ENCODE results near the gene HOXA3. TPM values are rescaled to one million over a fixed set of nuclear protein-coding genes. Genes with fewer than 3 reads are reported as not detected.

Gene HOXA3
- total and polyA plus RNA-seq, 2 donors: 9.0 to 11.4 TPM

DNA sequence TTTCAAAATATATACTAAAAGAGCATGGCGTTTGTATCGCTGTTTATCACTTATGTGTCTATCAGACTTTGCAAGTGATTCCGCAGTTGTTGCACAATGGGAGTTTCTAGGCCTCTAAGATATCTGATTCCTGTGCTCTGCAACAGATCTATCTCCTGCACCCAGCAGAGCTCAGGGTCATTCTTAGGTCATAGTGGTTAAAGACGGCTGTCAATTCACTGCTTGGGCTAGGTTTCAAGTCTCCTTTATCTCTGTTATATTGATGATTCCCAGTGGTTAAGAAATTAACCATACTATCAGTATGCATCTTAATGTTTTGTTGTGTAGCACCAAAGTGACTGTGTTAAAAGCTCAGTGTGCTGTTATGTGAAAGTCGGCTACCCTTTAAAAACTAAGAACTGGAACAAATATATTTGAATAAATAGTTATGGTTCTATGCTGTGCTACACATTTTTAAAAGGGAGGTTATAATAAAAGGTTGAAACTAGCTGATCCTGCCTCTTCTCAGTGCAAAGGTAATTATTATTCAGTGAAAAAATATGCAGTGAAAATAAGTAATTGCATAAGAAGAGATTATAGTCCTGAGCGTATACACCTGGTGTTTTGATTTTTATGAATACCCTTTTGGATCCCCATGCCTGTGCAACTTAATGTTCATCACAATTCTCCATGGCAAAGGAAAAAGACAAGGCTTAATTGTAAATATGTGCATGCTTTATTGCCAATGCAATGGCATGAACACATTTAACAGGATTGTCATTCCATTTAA is 80.6 kb downstream of the HOXA3 start:
- H3K27ac ChIP-seq (ENCODE audit: low read depth): no peak overlapping the region
- 65% methylated on average over 6 of the region's 6 CpGs for WGBS
- no peak for DNase-seq (ENCODE audit: extremely low spot score)
- H3K4me3 ChIP-seq (ENCODE audit: low read depth, low read length): no peak overlapping the region
- H3K4me1 ChIP-seq (ENCODE audit: insufficient read depth): no peaks in the 10 kb centered on the region
- H3K36me3 ChIP-seq (ENCODE audit: insufficient read depth): no peaks in the 10 kb centered on the region

DNA sequence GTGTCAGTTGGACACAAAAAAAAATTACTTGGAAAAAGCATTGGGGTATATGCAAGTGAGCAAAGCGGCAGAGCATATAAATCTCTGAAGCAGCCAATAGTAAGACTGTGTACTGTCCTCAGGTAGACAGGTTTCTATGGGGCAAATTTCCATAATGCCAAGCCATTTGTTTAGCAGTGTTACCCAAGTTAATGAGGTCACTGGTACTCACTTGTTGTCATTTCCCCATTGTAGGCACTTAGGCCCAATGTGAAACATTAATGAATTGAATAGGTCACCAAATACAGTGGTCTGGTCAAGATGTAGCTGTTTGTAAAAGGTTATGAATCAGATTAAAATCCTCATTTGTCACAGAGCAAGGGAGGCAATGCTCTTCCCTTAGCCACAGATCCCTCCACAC is 84.1 kb downstream of the HOXA3 start:
- no peak for DNase-seq (ENCODE audit: extremely low spot score)
- H3K27ac ChIP-seq (ENCODE audit: low read depth): no peak overlapping the region
- WGBS: 95% methylated on average over 1 of the region's 1 CpG
- H3K4me3 ChIP-seq (ENCODE audit: low read depth, low read length): no peak overlapping the region
- H3K4me1 ChIP-seq (ENCODE audit: insufficient read depth): no peaks in the 10 kb centered on the region
- H3K36me3 ChIP-seq (ENCODE audit: insufficient read depth): no peaks in the 10 kb centered on the region

- WGBS: 76% methylated on average over 3 of the region's 3 CpGs
- no peak overlapping the region for H3K27ac ChIP-seq (ENCODE audit: low read depth)
- no peak for DNase-seq (ENCODE audit: extremely low spot score)
- H3K4me1 ChIP-seq (ENCODE audit: insufficient read depth): no peaks in the 10 kb centered on the region
- no peaks in the 10 kb centered on the region for H3K36me3 ChIP-seq (ENCODE audit: insufficient read depth)
- no peak overlapping the region for H3K4me3 ChIP-seq (ENCODE audit: low read depth, low read length)
These were observed 86.2 kb downstream of the HOXA3 start for GRCh38 chr7:27066148-27066547.

DNA sequence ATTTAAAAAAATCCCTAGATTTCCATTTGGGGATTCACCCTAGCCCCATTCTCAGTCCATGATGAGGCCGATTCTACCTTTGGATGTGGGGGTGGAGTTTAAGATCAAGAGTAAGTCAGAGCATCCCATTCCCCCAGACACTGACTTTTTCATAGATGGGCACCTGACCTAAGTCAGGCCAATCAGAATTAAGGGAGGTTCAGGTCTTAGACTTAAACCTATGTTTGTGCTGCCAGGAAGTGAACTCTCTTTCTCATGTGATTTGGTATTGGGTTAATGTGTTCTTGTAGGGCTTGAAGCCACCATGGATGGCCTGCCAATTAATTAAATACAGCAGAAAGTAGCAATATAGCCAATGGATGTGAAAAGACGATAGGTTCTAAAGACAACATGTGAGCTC is 86.7 kb downstream of the HOXA3 start:
- DNase-seq (ENCODE audit: extremely low spot score): no peak
- WGBS: 92% methylated on average over 2 of the region's 2 CpGs
- no peaks in the 10 kb centered on the region for H3K4me1 ChIP-seq (ENCODE audit: insufficient read depth)

DNA sequence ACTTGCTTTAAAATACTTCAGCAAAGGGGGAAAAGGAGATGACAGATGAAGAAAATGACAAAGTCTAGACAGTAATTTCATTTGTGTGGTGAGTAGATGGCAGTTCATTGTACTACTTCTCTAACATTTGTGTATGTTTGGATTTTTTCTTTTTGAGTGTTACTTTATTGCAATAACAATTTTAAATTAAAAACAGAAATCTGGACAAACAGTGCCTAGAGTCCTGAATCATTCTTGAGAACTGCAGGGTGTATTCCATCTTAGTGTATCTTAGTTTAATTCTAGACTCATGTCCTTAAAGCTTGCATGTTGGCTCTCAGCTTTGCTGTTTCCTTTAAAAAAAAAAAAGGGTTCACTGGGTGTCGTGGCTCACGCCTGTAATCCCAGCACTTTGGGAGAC is 87.7 kb downstream of the HOXA3 start:
- Histone ChIP-seq H3K27ac (ENCODE audit: low read depth) (no peak overlapping the region), H3K4me3 (ENCODE audit: low read depth, low read length) (no peak overlapping the region), H3K4me1 (ENCODE audit: insufficient read depth) (no peaks in the 10 kb centered on the region), H3K36me3 (ENCODE audit: insufficient read depth) (no peaks in the 10 kb centered on the region)
- DNase-seq (ENCODE audit: extremely low spot score): no peak
- 83% methylated on average over 2 of the region's 2 CpGs for WGBS

More for the DNA sequence above, 86.7 kb downstream of the HOXA3 start:
- no peak overlapping the region for H3K4me3 ChIP-seq (ENCODE audit: low read depth, low read length)
- H3K36me3 ChIP-seq (ENCODE audit: insufficient read depth): no peaks in the 10 kb centered on the region
- H3K27ac ChIP-seq (ENCODE audit: low read depth): no peak overlapping the region

DNA sequence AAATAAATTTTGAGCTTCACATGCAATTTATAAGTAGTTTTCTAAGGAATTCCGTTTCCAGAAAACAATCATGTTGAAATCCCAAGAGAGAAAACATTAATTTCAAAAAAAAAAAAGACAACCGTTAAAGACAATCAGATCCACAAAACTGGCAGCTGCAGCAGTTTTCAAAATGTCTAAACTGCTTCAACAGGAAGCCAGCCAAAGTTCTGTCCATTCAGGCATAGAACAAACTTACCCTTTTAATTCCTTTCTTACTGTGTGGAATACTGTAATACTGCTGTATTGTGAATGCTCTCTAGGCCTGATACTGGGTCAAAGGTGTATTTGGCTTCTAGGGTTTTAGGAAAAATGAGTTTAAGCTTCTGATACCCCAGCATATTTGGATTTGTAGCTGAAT is 88.2 kb downstream of the HOXA3 start:
- Histone ChIP-seq H3K27ac (ENCODE audit: low read depth) (no peak overlapping the region), H3K4me3 (ENCODE audit: low read depth, low read length) (no peak overlapping the region), H3K36me3 (ENCODE audit: insufficient read depth) (no peaks in the 10 kb centered on the region), H3K4me1 (ENCODE audit: insufficient read depth) (no peaks in the 10 kb centered on the region)
- no peak for DNase-seq (ENCODE audit: extremely low spot score)
- WGBS: 33% methylated on average over 2 of the region's 2 CpGs

GRCh38 chr7:27062946-27063345 is 89.4 kb downstream of the HOXA3 start:
- Histone ChIP-seq H3K4me1 (ENCODE audit: insufficient read depth) (no peaks in the 10 kb centered on the region), H3K27ac (ENCODE audit: low read depth) (no peak overlapping the region), H3K36me3 (ENCODE audit: insufficient read depth) (no peaks in the 10 kb centered on the region), H3K4me3 (ENCODE audit: low read depth, low read length) (no peak overlapping the region)
- DNase-seq (ENCODE audit: extremely low spot score): no peak
- WGBS: 95% methylated on average over 4 of the region's 4 CpGs

Small RNA genes lying within 50 kb of the gene (small RNA-seq; reads per million reads assigned to genes)
- gene AC004080.5: not detected
- gene RF01977: not detected
- not detected for gene RF02140
- not detected for gene RF02141

Other genes with a start within 250 kb of the HOXA3 start
- 2.0 TPM for gene HOXA1, start 56.6 kb downstream of the HOXA3 start, total RNA-seq
- 1.6 TPM for gene HOXA1, start 56.6 kb downstream of the HOXA3 start, polyA plus RNA-seq
- gene HOXA2, start 49.9 kb downstream of the HOXA3 start, total RNA-seq: 1.4 TPM
- 1.3 TPM for gene HOXA2, start 49.9 kb downstream of the HOXA3 start, polyA plus RNA-seq
- gene HOXA4, start 21.8 kb downstream of the HOXA3 start, total RNA-seq: 1.0 TPM
- gene HOXA4, start 21.8 kb downstream of the HOXA3 start, polyA plus RNA-seq: 6.0 TPM
- gene HOXA5, start 8.9 kb downstream of the HOXA3 start, total RNA-seq: 12.5 TPM
- 9.9 TPM for gene HOXA5, start 8.9 kb downstream of the HOXA3 start, polyA plus RNA-seq
- 8.4 TPM for gene HOXA6, start 4.8 kb downstream of the HOXA3 start, total RNA-seq
- gene HOXA6, start 4.8 kb downstream of the HOXA3 start, polyA plus RNA-seq: 4.4 TPM
- gene HOXA7, start 4.1 kb upstream of the HOXA3 start, total RNA-seq: 3.7 TPM
- gene HOXA7, start 4.1 kb upstream of the HOXA3 start, polyA plus RNA-seq: 14.2 TPM
- gene HOXA9, start 13.0 kb upstream of the HOXA3 start, total RNA-seq: 19.8 TPM
- gene HOXA9, start 13.0 kb upstream of the HOXA3 start, polyA plus RNA-seq: 20.5 TPM
- gene HOXA10, start 21.7 kb upstream of the HOXA3 start, total RNA-seq: 23.2 TPM
- gene HOXA10, start 21.7 kb upstream of the HOXA3 start, polyA plus RNA-seq: 44.9 TPM
- 9.3 TPM for gene HOXA11, start 32.6 kb upstream of the HOXA3 start, total RNA-seq
- 39.1 TPM for gene HOXA11, start 32.6 kb upstream of the HOXA3 start, polyA plus RNA-seq
- gene HOXA13, start 47.5 kb upstream of the HOXA3 start, total RNA-seq: 43.2 TPM
- gene HOXA13, start 47.5 kb upstream of the HOXA3 start, polyA plus RNA-seq: 24.4 TPM
- 1.1 TPM for gene EVX1, start 90.2 kb upstream of the HOXA3 start, total RNA-seq
- gene EVX1, start 90.2 kb upstream of the HOXA3 start, polyA plus RNA-seq: 2.0 TPM

Data from urinary bladder (tissue), 4 donors.